Islet of Langerhans (tissue), 1 donor: ENCODE results near the gene LCORL.
A peak's percentile ranks its signal among the peaks of the same experiment; 100 is the strongest.
"Not testable (repeated sequence)": the region's sequence is repeated elsewhere in the genome, so short reads cannot be mapped to it uniquely, and the experiment has no call there.

Experiments used
- FAIRE-seq: peaks from one replicate; lab custom pipeline; 2011; peaks lifted over from hg19 to GRCh38; lab: Jason Lieb, UNC

Gene LCORL

DNA sequence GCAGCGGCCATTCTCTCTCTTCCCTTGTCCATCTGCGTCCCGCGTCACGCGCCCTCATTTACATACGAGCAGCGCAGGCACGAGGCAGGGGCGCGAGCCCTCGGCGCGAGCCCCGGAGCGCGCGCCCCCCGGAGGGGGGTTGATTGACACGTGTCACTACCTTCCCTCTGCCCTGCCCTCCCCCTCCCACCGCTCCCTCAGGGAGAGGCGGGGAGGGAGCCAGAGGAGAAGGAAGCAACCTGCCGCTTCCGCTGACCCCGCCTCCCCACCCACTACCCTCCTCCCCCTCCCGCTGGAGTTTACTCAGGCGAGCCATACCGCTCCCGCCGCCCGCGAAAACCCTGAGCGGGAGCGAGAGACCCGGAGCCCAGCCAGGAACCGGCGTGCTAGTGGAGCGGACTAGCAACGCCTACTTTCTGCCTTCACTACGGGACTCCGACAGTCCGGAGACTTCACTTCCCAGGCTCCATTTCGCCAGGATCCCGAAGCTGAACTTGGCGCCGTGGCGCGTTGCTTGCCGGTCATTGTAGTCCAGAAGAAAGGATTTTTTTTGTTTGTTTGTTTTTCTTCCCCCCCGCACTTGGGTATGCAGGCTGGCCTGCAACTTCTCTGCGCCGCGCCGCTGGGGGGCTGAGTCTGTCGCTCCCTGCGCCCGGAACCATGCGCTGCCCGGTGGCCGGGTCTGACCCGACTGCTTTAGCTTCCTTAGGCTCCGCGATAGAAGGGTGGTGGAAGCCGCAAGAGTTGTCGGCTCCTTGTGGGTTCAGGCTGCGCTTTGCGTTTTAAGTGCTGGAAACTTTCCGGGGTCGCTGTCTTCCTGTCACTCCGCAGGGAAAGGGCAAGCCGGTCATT, at the start of gene LCORL:
Gene LCORL, minus strand, starts transcription at position 36 of the 852 bp plus-strand sequence. Its CDS starts 4 bp downstream, at position 32.
- FAIRE-seq = peak; percentile 86

DNA sequence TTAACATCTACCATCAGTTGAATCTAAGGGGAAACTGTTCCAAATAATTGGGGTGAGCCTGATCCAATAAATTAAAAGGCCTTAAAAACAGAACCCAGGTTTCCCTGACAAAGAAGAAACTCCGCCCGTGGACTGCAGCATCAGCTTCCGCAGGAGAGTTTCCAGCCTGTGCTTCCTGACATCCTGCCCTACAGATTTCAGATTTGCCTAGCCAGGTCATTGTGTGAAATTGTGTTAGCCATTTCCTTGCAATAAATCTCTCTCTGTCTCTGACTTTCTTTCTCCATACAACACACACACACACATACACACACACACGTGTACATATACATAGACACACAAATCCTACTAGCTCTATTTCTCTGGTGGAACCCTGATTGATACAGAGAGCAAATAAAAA, 48.3 kb upstream of the LCORL start:
- FAIRE-seq = no peak

DNA sequence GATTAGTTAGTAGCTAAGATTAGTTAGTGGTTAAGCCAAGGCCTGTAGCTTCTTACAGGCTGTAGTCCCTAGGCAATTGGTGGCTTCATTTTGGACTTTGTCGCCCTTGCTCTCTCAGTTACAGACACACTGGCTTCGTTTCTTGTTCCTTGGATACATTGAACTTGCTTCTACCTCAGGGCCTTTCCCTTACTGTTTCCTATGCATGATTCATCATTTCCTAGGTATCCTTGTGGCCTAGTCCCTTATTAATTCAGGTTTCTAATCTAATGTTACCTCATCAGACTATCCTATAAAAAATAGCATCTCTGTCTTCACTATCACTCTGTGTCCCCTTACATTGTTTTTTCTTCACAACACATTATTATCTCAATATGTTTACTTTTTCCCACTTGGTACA, 45.5 kb upstream of the LCORL start:
- FAIRE-seq = no peak

DNA sequence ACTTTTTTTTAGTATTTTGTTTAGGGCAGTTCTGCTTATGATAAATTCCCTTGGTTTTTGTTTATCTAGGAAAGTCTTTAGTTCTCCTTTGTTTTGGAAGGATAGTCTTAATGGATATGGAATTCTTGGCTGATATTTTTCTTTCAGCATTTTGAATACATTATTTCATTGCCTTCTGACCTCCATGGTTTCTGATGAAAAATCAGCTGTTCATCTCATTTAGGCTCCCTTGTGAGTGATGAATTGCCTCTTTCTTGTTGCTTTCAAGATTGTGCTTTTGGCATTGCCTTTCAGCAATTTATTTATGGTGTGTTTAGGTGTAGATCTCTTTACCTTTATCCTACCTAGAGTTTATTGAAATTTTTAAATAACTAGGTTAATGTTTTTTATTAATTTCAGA, 41.5 kb upstream of the LCORL start:
- FAIRE-seq = no peak

DNA sequence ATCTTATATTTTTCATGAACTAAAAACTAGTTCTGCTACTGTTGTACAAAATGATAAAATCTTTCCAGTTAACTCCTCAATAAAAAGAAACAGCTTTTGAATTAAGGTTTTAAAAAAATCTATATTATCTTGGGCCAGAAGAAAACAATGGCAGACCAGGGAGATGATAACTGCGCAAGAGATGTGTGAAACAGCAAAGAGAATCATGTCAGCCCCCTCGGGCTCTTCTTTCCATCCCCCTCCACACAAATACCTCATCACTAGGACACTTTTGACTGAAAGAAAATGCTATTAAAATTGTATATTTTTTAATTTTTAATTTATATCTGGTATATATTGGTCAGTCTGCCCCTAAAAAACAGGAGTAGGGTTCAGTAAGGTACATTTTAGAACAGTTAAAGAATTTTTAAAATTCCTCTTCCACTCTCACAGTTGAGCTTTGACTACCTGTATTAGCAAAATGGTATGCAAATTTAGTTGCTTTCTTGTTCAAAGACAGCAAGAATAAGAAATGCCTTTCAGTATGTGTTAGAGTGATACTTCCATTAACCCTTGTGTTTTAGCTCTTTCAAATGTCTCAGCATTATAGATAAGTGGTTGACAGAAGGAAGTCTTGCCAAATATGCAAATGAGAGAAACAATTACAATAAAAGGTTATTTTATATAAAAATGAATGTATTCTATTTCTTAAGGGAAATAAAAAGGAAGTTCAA, 36.4 kb upstream of the LCORL start:
- FAIRE-seq = no peak

DNA sequence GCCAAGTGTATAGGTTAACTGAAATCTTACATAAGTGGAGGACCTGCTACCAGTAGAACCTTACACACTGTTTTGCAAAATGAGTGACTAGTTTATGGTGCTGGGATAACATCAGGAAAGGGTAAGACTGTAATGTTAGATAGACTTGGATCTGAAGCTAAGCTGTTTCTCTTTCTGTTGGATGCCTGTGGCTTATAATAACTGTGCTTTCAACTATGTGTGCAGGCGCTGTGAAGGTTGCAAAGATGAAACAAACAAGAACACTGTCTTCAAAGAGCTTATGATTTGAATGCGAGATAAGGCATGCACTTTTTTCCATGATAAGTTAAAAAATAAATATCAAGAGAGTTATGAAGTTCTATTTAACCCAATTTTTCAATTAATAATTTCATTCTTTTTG, 34.5 kb upstream of the LCORL start:
- no peak for FAIRE-seq

DNA sequence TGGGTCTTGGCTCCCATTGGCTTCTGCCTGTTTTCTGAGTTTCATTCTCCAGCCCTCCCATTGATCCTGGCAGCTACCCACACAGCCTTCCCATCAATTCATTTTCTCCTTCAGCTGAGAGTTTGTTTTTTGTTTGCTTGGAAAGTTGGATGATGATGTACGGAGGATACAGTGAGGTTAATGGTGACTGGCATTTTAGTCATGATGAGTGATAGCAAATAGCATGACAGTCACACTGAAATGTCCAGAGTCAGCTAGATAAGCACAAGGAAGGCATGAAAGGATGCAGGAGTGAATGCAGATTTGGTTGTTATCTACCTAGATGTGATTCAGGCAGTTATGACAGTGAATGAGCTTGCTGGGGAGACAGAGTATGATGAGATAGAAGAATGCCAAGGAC, 30.6 kb upstream of the LCORL start:
- no peak for FAIRE-seq

DNA sequence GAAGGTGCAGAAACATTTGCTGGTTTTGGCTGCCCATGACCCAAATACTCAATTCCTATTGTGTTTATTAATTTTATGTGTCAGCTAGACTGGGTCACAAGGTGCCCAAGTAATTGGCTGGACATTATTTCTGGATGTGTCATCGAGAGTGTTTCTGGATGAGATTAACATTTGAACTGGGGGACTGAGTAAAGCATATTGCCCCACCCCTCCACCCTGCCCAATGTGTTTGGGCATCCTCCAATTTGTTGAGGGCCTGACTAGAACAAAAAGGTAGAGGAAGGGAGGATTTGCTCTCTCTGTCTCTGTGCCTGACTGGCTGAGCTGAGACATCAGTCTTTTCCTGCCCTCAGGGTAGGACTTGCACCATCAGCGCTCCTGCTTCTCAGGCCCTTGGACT, 29.7 kb upstream of the LCORL start:
- no peak for FAIRE-seq

DNA sequence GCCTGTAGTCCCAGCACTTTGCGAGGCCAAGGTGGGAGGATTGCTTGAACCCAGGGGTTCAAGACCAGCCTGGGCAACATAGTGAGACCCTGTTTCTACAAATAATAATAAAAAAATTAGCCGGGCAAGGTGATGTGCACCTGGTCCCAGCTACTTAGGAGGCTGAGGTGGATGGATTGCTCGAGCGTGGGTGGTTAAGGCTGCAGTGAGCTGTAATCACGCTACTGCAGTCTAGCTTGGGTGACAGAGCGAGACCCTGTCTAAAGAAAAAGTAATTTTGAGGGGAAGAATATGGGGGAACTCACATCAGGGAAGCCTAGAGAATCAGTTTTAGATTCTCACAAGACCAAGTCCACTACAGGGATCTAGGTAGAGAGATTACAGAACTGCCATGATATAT, 28.9 kb upstream of the LCORL start:
- FAIRE-seq = no peak

DNA sequence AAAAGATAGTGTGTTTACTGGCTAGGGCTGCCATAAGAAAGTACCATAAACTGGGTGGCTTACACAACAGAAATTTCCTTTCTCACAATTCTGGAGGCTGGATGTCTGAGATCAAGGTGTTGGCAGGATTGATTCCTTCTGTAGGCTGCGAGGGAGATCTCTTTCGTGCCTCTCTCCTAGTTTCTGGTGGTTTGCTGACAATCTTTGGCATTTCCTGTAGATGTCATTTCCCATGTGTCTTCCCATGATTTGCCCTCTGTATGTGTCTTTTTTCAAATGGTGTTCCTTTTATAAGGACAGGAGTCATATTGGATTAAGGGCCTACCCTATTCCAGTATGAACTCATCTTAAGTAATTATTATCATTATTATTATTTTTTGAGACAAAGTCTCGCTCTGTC, 27.9 kb upstream of the LCORL start:
- FAIRE-seq = no peak

DNA sequence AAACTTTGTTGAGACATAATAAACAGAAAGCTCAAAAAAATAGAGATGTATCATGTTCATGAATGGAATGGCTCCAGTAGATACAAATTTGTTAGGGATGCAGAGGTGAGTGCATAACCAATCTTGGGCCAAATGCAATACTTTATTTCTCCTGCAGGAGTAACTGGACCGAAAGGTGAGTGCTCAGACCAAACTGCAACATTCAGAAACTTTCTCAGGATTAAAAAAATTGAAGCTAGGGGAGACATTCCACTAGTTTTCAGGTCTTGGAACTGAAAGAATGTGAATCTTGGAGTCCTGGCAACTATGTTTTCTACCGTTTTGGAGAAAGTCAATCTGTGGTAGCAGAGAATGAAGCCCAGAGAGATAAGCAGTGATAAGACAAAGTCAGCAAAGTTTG, 21.2 kb upstream of the LCORL start:
- FAIRE-seq = no peak

DNA sequence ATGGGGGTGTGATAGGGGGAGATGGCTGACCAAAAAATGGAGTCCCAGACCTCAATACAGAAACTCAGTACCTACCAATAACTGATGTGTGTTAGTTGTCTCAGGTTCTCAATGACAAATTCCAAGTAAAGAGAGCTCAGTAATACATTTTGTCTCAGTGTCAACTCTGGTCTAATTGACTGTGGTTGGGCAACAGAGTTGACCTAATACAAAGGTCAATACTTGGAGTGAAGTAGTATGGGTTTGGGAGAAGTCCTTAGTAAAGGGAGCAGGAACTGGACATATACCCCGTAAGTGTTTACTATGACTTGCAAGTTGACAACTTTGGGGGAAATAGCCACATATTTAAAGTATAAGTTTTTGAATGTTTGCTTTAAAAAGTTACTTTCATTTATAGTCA, 20.5 kb upstream of the LCORL start:
- FAIRE-seq = no peak

DNA sequence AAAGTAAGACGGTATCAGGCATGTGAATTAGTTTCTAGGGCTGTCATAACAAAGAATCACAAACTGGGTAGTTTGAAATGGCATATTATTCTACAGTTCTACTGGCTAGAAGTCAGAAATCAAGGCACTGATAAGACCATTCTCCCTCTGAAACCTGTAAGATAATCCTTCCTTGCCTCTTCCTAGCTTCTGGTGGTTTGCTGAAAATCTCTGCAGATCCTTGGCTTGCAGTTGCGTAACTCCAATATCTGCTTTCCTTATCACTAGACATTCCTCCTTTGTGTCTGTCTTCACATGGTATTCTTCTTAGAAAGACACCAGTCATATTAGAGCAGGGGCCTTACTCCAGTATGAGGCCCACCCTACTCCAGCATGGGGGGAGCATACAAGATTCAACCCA, 19.6 kb upstream of the LCORL start:
- FAIRE-seq = no peak

DNA sequence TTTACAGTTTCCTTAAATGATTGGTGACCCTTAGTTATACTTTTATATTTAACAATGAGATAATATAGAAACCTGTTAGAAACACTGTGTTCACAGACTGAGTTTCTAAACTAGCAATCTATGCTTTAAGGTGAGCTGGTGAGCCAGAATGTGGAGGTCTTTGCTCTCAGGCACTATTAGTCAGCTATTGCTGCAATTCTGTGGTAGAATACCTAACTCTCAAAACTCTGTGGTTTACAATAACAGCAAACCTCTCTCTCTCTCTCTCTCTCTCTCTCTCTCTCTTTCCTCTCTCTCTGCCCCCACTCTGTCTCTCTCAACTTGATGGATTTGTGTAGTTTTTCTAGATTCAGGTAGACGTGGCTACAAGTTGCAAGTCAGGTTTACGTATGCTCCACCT, 17.6 kb upstream of the LCORL start:
- FAIRE-seq = no peak

DNA sequence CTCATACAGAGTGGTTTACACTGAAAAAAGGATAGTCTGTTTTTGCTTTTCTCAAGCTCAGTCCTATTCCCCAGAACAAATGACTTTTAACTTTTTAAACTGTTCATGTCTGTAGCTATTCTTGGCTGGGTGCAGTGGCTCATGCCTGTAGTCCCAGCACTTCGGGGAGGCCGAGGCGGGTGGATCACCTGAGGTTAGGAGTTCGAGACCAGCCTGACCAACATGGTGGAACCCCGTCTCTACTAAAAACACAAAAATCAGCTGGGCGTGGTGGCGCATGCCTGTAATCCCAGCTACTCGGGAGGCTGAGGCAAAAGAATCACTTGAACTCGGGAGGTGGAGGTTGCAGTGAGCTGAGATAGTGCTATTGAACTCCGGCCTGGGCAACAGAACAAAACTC, 14.8 kb upstream of the LCORL start:
- not testable (repeated sequence) for FAIRE-seq

DNA sequence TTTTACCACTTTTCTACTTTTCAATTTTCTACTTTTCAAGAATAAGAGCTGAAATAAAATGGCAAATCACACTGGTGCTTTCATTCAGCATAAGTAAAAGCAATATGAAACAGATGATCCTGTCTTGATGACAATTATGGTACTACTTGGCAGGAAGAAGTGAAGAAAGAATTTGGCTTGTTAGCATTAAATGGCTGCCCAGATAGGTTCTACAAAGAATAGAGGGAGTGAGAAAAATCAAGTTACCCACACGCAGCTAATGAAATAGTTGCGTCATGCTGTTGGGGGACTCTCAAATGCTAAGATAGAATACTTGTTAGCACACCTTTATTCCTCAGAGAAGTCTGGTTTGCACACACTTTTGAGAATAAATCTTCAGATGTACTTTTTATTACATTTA, 12.5 kb upstream of the LCORL start:
- FAIRE-seq = no peak

DNA sequence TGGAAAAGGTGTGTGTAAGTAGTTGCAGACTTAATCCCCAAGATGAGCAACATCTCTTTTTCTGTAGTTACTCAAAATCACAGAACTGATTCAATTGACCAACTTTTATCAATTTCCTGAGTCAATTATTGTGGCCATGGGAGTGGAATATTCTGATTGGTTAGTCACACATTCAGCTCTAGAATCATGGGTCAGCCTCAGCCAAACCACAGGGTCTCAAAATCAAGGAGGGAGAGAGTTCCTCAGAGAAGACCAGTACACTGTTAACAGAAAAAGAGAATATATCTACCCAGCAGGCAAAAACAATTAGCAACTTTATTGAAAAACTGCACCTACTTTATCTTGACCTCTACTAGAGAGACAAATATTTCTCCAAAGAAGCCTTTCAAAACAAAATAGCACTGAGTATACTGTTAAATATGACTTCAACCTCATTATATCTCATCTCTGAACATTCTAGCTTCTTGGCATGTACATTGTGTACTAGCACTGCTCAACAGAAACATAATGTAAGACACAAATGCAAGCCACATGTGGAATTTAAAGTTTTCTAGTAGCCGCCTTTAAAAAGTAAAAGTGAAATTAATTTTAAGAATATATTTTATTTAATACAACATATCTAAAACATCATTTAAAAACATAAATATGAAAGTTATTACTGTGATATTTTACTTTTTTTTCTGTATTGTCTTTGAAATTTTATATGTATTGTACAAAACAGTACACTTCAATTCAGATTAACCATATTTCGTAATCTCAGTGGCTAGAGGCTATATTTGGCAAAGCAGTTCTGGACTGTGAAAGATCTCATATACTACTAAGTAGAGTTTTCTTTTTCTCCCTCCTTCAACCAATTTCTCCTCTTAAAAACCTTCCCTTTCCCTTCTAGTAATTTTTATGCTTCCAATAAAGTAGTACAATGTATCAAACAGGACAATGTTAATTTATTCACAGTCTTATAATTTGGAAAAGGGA, 11.8 kb upstream of the LCORL start:
- peak; percentile 70 for FAIRE-seq

DNA sequence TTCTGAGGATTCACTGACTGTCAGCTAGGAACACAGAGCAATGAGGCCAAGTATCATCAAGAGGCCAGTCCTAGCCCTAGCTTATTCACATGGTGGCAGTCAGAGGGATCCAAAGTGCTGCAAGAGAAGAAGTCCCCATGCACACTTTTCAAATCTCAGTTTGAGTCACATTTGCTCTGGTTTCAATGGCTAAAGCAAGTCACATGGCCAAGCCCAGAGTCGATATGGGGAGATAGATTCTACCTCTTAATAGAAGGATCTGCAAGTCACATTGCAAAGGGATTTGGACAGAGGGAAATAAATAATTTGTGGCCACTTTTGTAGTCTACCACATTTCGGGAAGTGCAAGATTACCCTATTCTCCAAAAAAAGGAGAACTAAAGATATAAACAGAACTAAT, 3.7 kb upstream of the LCORL start:
- no peak for FAIRE-seq

DNA sequence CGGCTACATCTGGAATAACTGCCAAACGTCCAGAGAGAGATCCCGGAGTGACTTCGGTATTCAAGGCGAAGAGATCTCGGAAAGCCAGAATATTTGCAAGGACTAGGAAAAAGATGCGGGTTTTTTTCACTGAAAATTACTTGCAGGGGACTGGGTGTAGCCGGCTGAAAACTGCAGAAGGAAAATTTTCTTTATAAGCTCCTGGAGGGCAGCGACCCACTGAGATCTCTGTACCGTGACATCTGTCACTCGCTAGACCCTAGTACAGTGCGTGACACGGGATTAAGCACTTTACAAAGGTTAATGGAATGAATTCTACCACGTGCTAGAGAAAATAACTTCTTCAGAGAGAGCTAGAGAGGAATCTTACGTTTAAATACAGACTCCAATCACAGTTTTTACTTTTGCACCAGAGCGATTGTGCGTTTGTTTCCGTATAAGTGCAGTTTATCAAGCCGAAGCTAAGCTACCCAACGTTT, 1.1 kb upstream of the LCORL start:
- FAIRE-seq = no peak

DNA sequence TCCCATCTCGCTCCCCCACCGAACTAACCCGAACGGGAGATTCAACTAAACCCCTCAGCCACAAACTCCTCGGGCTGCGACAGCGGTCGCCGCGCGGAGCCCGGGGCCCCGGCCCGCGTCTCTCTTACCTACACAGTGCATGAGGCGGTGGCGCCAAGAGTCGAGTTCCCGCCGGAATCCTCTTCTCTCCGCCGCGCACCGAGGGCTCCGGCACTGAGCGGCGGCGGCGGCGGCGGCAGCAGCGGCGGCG, 160 bp downstream of the LCORL start:
- FAIRE-seq = no peak

DNA sequence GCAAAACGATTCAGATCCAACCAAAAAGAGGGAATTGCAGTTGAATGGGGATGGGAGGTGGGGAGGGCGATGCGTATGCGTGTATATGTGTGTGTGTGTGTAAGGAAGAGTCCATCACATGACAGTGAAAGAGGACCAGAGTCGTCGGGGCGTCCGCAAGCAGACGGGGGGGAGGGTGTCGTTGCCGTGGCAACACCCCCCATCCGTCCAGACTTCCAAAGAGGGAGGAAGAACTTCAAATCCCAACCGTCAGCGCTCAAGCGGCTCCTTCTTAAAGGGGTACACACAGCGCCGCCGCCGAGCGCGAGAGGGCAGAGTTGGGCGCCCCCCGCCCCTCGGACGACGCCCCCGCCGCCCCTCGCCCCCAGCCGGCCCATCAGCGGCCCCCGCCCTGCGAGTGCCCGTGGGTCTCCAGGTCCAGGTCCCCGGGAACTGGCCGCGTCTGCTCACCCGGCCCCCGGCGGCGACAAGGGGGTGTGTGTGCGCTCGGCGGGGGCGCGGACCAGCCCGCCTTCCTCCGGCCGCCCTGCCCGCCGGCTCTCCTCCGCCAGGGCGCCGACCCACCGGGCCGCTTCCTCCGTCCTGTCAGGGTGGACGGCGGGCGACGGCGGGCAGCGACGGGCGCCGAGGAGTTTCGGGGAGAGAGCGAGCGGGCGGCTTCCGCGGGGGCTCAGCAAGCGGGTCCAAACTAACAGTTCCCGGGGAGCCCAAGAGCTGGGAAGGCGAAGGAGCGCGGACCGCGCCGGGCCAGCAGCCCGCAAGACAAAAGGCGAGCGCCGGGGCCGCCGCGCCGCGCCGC, 685 bp downstream of the LCORL start:
- FAIRE-seq = no peak

DNA sequence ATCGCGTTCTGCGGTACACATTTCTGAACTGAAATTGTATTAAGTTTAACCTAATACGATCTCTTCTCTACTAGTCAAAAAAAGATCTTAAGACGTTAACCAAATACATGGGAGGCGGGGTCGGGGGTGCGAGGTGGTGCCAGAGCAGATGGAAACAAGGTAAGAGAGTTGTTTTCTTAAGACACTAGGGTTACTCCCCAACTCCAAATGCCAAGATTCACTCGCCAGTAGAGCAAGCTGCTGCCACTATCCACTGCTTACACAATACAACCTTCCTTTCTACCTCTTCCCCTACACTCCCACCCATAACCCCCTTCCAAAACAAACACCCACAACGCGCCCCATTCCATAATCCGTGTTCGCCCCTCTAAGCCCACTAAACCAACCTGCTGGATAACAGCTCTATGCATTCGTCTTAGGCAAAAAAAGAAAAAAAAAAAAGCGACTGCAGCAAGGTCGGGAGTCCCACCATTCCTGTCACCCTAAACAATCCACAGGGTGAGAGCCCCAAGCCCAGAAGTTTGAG, 1.3 kb downstream of the LCORL start:
- no peak for FAIRE-seq
